Measurements from ENCODE around the gene FKBP10. TPM values are rescaled to one million over a fixed set of nuclear protein-coding genes. Genes with fewer than 3 reads are reported as not detected.
A peak's percentile ranks its signal among the peaks of the same experiment; 100 is the strongest.

FKBP10 gene
- total RNA-seq, 1 experiment from 2014 or later = 112 TPM

GRCh38 chr17:41781404-41782110 lies 31.2 kb upstream of the FKBP10 start:
- peaks cover 39% of the 10 kb centered on the region for H3K4me1 ChIP-seq
- no peaks in the 10 kb centered on the region for H3K9me3 ChIP-seq
- Mint-ChIP-seq H3K4me1 (ENCODE audit: low read depth, unreplicated experiment) (peaks cover 14% of the 10 kb centered on the region), H3K9me3 (ENCODE audit: unreplicated experiment) (no peaks in the 10 kb centered on the region), H3K27ac (ENCODE audit: unreplicated experiment) (peak overlapping the region; percentile 0), H3K36me3 (ENCODE audit: insufficient read depth, unreplicated experiment) (peaks cover 95% of the 10 kb centered on the region), H3K27me3 (ENCODE audit: insufficient read depth, unreplicated experiment) (no peaks in the 10 kb centered on the region), H3K4me3 (ENCODE audit: unreplicated experiment) (no peak overlapping the region)
- intact Hi-C loops (cut with micrococcal nuclease; ENCODE audit: unreplicated experiment) = no loop called here
- DNase-seq = no peak
- POLR2A ChIA-PET = interaction anchor here (0.5 to 0.6 kb wide), 2 partner anchors 8 to 221 kb away, joined by 3 read pairs; no protein-coding TSS in a partner anchor
- TF ChIP-seq CTCF (IDR thresholded peaks at IDR 0.05; ENCODE audit: insufficient read depth in 1 of 2, low read depth in 1 of 2, low read length in 1 of 2, severe bottlenecking in 1 of 2, unreplicated experiment in 1 of 2) = no peak
- CTCF ChIA-PET = interaction anchor here (0.8 kb wide), 1 partner anchor 11 kb away, joined by 6 read pairs; no protein-coding TSS in a partner anchor
- no TSS peak for BruUV-seq (replicated peaks)
- peaks cover 4% of the 10 kb centered on the region for H3K36me3 ChIP-seq (ENCODE audit: control insufficient read depth, insufficient read depth, low read length)
- H3K4me3 ChIP-seq (ENCODE audit: low read depth, low read length) = no peak overlapping the region
- no peaks in the 10 kb centered on the region for H3K27me3 ChIP-seq (replicated peaks; ENCODE audit: control insufficient read depth, insufficient read depth, low read length)

GRCh38 chr17:41782142-41782541 lies 30.7 kb upstream of the FKBP10 start:
- Histone ChIP-seq H3K27me3 (replicated peaks; ENCODE audit: control insufficient read depth, insufficient read depth, low read length) (no peaks in the 10 kb centered on the region), H3K9me3 (no peaks in the 10 kb centered on the region), H3K4me3 (ENCODE audit: low read depth, low read length) (no peak overlapping the region), H3K4me1 (peaks cover 34% of the 10 kb centered on the region), H3K36me3 (ENCODE audit: control insufficient read depth, insufficient read depth, low read length) (peaks cover 4% of the 10 kb centered on the region)
- intact Hi-C loops (cut with micrococcal nuclease; ENCODE audit: unreplicated experiment) = no loop called here
- H3K27ac Mint-ChIP-seq (ENCODE audit: unreplicated experiment) = peak overlapping the region; percentile 0
- no peaks in the 10 kb centered on the region for H3K9me3 Mint-ChIP-seq (ENCODE audit: unreplicated experiment)
- H3K36me3 Mint-ChIP-seq (ENCODE audit: insufficient read depth, unreplicated experiment) = peaks cover 98% of the 10 kb centered on the region
- BruUV-seq (replicated peaks) = no TSS peak
- H3K4me1 Mint-ChIP-seq (ENCODE audit: low read depth, unreplicated experiment) = peaks cover 16% of the 10 kb centered on the region
- DNase-seq = no peak
- H3K27me3 Mint-ChIP-seq (ENCODE audit: insufficient read depth, unreplicated experiment) = no peaks in the 10 kb centered on the region
- CTCF ChIA-PET = interaction anchor here (0.7 kb wide), 1 partner anchor 88 kb away, joined by 5 read pairs; no protein-coding TSS in a partner anchor
- no peak for TF ChIP-seq CTCF (IDR thresholded peaks at IDR 0.05; ENCODE audit: insufficient read depth in 1 of 2, low read depth in 1 of 2, low read length in 1 of 2, severe bottlenecking in 1 of 2, unreplicated experiment in 1 of 2)
- POLR2A ChIA-PET = interaction anchor here (0.5 to 1.3 kb wide), 2 partner anchors 9 to 11 kb away, joined by 3 to 4 read pairs; no protein-coding TSS in a partner anchor
- H3K4me3 Mint-ChIP-seq (ENCODE audit: unreplicated experiment) = no peak overlapping the region

GRCh38 chr17:41784207-41784744 lies 28.5 kb upstream of the FKBP10 start:
- peaks cover 77% of the 10 kb centered on the region for H3K36me3 Mint-ChIP-seq (ENCODE audit: insufficient read depth, unreplicated experiment)
- no peak for DNase-seq
- intact Hi-C loops (cut with micrococcal nuclease; ENCODE audit: unreplicated experiment) = no loop called here

More at GRCh38 chr17:41784207-41784744, 28.5 kb upstream of the FKBP10 start:
- Mint-ChIP-seq H3K4me3 (ENCODE audit: unreplicated experiment) (peak overlapping the region; percentile 74), H3K4me1 (ENCODE audit: low read depth, unreplicated experiment) (peaks cover 35% of the 10 kb centered on the region), H3K27me3 (ENCODE audit: insufficient read depth, unreplicated experiment) (no peaks in the 10 kb centered on the region), H3K27ac (ENCODE audit: unreplicated experiment) (peak overlapping the region; percentile 93), H3K9me3 (ENCODE audit: unreplicated experiment) (no peaks in the 10 kb centered on the region)
- POLR2A ChIA-PET = interaction anchor here (0.6 to 3.4 kb wide), 4 partner anchors 10 to 90 kb away, joined by 3 to 243 read pairs (median 24); no protein-coding TSS in a partner anchor
- H3K36me3 ChIP-seq (ENCODE audit: control insufficient read depth, insufficient read depth, low read length) = peaks cover 4% of the 10 kb centered on the region
- no peak for TF ChIP-seq CTCF (IDR thresholded peaks at IDR 0.05; ENCODE audit: insufficient read depth in 1 of 2, low read depth in 1 of 2, low read length in 1 of 2, severe bottlenecking in 1 of 2, unreplicated experiment in 1 of 2)
- CTCF ChIA-PET = interaction anchor here (1.1 to 4.4 kb wide), 5 partner anchors 10 to 28 kb away, joined by 4 to 169 read pairs (median 44); partner anchors contain the start of genes FKBP10 and P3H4
- peak overlapping the region; percentile 82 for H3K4me3 ChIP-seq (ENCODE audit: low read depth, low read length)
- no peaks in the 10 kb centered on the region for H3K9me3 ChIP-seq
- H3K27me3 ChIP-seq (replicated peaks; ENCODE audit: control insufficient read depth, insufficient read depth, low read length) = no peaks in the 10 kb centered on the region
- BruUV-seq (replicated peaks) = no TSS peak
- H3K4me1 ChIP-seq = peaks cover 24% of the 10 kb centered on the region
